ENCODE results near the gene TAL1. TPM values are rescaled to one million over a fixed set of nuclear protein-coding genes. Genes with fewer than 3 reads are reported as not detected.

TAL1 gene
- total RNA-seq (2016; rRNA removed; fragmentation: Illumina TruSeq; extraction: Trizol) (not detected in 2 replicates), polyA plus RNA-seq (2011; rRNA removed) (0.05 and 0.07 TPM in 2 replicates), polyA minus RNA-seq (2011; rRNA and poly(A)+ RNA removed; ENCODE audit: low replicate concordance) (0.26 TPM in 1 of 2 replicates, not detected in the other), Bru-seq, nascent RNA (percentile 10 among the genes with signal in this experiment), BruChase-seq, experiment 1, labeled RNA remaining after a 6-hour chase (percentile 7 among the genes with signal in this experiment), BruChase-seq, experiment 2, labeled RNA remaining after a 2-hour chase (percentile 19 among the genes with signal in this experiment)
- total RNA-seq (2016; cell fraction: cytosol; rRNA removed; fragmentation: Illumina TruSeq; extraction: Trizol; ENCODE audit: low read depth): not detected in 2 replicates
- total RNA-seq (2016; cell fraction: insoluble cytoplasmic fraction; rRNA removed; fragmentation: Illumina TruSeq; extraction: Trizol): not detected in 2 replicates
- total RNA-seq (2016; cell fraction: membrane; rRNA removed; fragmentation: Illumina TruSeq; extraction: Trizol): not detected in 2 replicates
- not detected in 2 replicates for total RNA-seq (2016; cell fraction: nucleus; rRNA removed; fragmentation: Illumina TruSeq; extraction: Trizol)
- polyA plus RNA-seq (2011; cell fraction: cytosol; rRNA removed): 0.01 and 0.05 TPM in 2 replicates
- 0.09 and 0.10 TPM in 2 replicates for polyA plus RNA-seq (2011; cell fraction: nucleus; rRNA removed)
- 0.11 and 0.13 TPM in 2 replicates for polyA plus RNA-seq (2012)
- not detected in 2 replicates for polyA plus RNA-seq (2016; cell fraction: cytosol; fragmentation: Illumina TruSeq; extraction: Trizol; ENCODE audit: low read depth)
- polyA plus RNA-seq (2016; cell fraction: insoluble cytoplasmic fraction; fragmentation: Illumina TruSeq; extraction: Trizol; ENCODE audit: low read depth): not detected in 2 replicates
- polyA plus RNA-seq (2016; cell fraction: membrane; fragmentation: Illumina TruSeq; extraction: Trizol; ENCODE audit: low read depth): not detected in 2 replicates
- polyA plus RNA-seq (2016; cell fraction: nucleus; fragmentation: Illumina TruSeq; extraction: Trizol; ENCODE audit: insufficient read depth, low read depth): not detected in 2 replicates
- polyA minus RNA-seq (2011; cell fraction: cytosol; rRNA and poly(A)+ RNA removed): not detected in 2 replicates
- not detected in 2 replicates for polyA minus RNA-seq (2011; cell fraction: nucleus; rRNA and poly(A)+ RNA removed)
- long read RNA-seq, experiment 1: 0 reads
- long read RNA-seq, experiment 2: 0 reads

GRCh38 chr1:47232187-47232874, at the start of gene TAL1:
TSS of gene TAL1 (minus strand) at chr1:47232225. CDS start at chr1:47225888, 6,337 bp downstream.
- TF ChIP-seq NFE2L2 (IDR thresholded peaks at IDR 0.05; ENCODE audit: low read length) (no peak), ZNF558 (CRISPR knock-in tag; IDR thresholded peaks at IDR 0.05; ENCODE audit: borderline replicate concordance) (no peak), DZIP1 (CRISPR knock-in tag; IDR thresholded peaks at IDR 0.05) (no peak), NFAT5 (CRISPR knock-in tag; IDR thresholded peaks at IDR 0.05) (no peak), ZBTB10 (CRISPR knock-in tag; IDR thresholded peaks at IDR 0.05; ENCODE audit: borderline replicate concordance) (no peak), ZMYM4 (CRISPR knock-in tag; IDR thresholded peaks at IDR 0.05) (no peak), ZNF563 (CRISPR knock-in tag; IDR thresholded peaks at IDR 0.05) (no peak)
- intact Hi-C loops (cut with micrococcal nuclease; ENCODE audit: unreplicated experiment) (no loop called here), in situ Hi-C loops (cut with HindIII; ENCODE audit: extremely low pct_ligation_motif_present, low pct_unique_long_range_greater_than_20kb) (no loop called here)
- no peaks in the 10 kb centered on the region for H3K36me3 ChIP-seq (replicated peaks in 1 of 2; ENCODE audit: control insufficient read depth in 1 of 2, insufficient read depth in 2 of 2, low read length in 2 of 2)
- H3K9ac ChIP-seq (ENCODE audit: insufficient read depth, low read depth, low read length): no peak within 1 kb of the TSS
- FAIRE-seq: no peak
- no peak within 1 kb of the TSS for H2AFZ ChIP-seq (ENCODE audit: low read length)
- DNase-seq (ENCODE audit: low spot score): no peak
- ATAC-seq: no peak
- no peak within 1 kb of the TSS; the same call in 1 of the 2 replicates for H3K4me2 ChIP-seq (ENCODE audit: low read depth, low read length)
- no TSS peak for BruUV-seq (replicated peaks)
- no peak within 1 kb of the TSS; a peak in 1 of 6 replicates for H3K4me3 ChIP-seq (replicated peaks in 1 of 3; ENCODE audit: insufficient read depth in 1 of 3, low read depth in 2 of 3, low read length in 3 of 3)
- H3K27me3 ChIP-seq (ENCODE audit: control insufficient read depth in 1 of 2, insufficient read depth in 2 of 2, low read length in 2 of 2): peaks cover 16 to 90% of the 10 kb centered on the region in 2 experiments
- no peaks in the 10 kb centered on the region for H3K79me2 ChIP-seq (ENCODE audit: insufficient read depth, low read length)
- H3K4me1 ChIP-seq (ENCODE audit: insufficient read depth, low read length): peaks cover 12% of the 10 kb centered on the region; the same call in 1 of the 2 replicates
- 60% methylated on average over 33 of the region's 51 CpGs for WGBS (ENCODE audit: low lambda C conversion rate)
- no peak within 1 kb of the TSS for H3K27ac ChIP-seq (ENCODE audit: extremely low read length, insufficient read depth, low read length)
- H3K9me3 ChIP-seq (ENCODE audit: low read length): no peaks in the 10 kb centered on the region
- ChIA-PET CTCF (ENCODE audit: low intra/inter-chr PET ratio, low total read pairs) (no interaction called here), POLR2A (no interaction called here)
- no peaks in the 10 kb centered on the region for H4K20me1 ChIP-seq (ENCODE audit: insufficient read depth, low read length)
